ENCODE data around the gene C4BPB.

DNA sequence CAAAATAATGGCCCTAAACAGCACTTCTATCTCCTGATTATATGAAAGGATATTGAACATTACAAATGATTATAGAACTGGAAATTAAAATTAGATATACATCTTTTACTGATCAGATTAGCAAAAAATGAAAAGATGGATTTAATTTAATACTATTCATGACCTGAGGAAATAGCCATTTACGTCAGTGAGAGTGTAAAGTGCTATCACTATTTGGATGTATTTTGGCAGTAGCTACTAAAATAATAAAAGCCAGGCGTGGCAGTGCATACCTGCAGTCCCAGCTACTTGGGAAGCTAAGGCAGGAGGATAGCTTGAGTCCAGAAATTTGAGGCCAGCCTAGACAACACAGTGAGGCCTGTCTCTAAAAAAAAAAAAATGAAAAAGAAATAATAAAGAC lies 5.3 kb downstream of the C4BPB start:
- TF ChIP-seq POLR2AphosphoS5 (IDR thresholded peaks at IDR 0.05; ENCODE audit: insufficient read depth, low read depth, low read length) (no peak), POLR2A (IDR thresholded peaks at IDR 0.05; ENCODE audit: low read depth, low read length) (no peak), EZH2 (IDR thresholded peaks at IDR 0.05; ENCODE audit: borderline replicate concordance, low read depth, low read length, severe bottlenecking) (no peak), MYC (IDR thresholded peaks at IDR 0.05; ENCODE audit: low read depth, low read length) (no peak), FOS (IDR thresholded peaks at IDR 0.05; ENCODE audit: borderline replicate concordance, insufficient read depth, low read length) (no peak), GATA2 (IDR thresholded peaks at IDR 0.05; ENCODE audit: insufficient read depth, insufficient read length, low read depth, low read length) (no peak), JUN (IDR thresholded peaks at IDR 0.05; ENCODE audit: borderline replicate concordance, insufficient read depth, insufficient read length, low read depth) (no peak)
- TF ChIP-seq, protein P1, sequence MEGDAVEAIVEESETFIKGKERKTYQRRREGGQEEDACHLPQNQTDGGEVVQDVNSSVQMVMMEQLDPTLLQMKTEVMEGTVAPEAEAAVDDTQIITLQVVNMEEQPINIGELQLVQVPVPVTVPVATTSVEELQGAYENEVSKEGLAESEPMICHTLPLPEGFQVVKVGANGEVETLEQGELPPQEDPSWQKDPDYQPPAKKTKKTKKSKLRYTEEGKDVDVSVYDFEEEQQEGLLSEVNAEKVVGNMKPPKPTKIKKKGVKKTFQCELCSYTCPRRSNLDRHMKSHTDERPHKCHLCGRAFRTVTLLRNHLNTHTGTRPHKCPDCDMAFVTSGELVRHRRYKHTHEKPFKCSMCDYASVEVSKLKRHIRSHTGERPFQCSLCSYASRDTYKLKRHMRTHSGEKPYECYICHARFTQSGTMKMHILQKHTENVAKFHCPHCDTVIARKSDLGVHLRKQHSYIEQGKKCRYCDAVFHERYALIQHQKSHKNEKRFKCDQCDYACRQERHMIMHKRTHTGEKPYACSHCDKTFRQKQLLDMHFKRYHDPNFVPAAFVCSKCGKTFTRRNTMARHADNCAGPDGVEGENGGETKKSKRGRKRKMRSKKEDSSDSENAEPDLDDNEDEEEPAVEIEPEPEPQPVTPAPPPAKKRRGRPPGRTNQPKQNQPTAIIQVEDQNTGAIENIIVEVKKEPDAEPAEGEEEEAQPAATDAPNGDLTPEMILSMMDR (IDR thresholded peaks at IDR 0.05; ENCODE audit: extremely low read depth in 1 of 2, insufficient read depth in 1 of 2, low read depth in 1 of 2, low read length in 2 of 2), result no peak
- TF ChIP-seq, protein P2, sequence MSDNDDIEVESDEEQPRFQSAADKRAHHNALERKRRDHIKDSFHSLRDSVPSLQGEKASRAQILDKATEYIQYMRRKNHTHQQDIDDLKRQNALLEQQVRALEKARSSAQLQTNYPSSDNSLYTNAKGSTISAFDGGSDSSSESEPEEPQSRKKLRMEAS (IDR thresholded peaks at IDR 0.05; ENCODE audit: insufficient read depth, insufficient read length), result no peak
